B cell (primary cell): ENCODE data around the gene AREG. TPM values are rescaled to one million over a fixed set of nuclear protein-coding genes. Genes with fewer than 3 reads are reported as not detected.

Experiments used
- ATAC-seq: fragments of 200-7000 bp; cut with Tn5 transposase; one replicate; pipeline ENCODE4 v1.10.0; 2021; ENCODE audit warnings: low read depth, mild to moderate bottlenecking, moderate number of reproducible peaks, moderate library complexity
- CTCF ChIA-PET: fragments of 350-600 bp; sonication (Branson Sonifier 250); formaldehyde crosslinking; loops from one replicate; lab custom pipeline; 2021; ENCODE audit warnings: antibody characterized with exemption, inconsistent platforms; lab: Charles Lee
- POLR2A ChIA-PET: fragments of 350-600 bp; sonication (Branson Sonifier 250); formaldehyde crosslinking; loops from one replicate; lab custom pipeline; 2021; ENCODE audit warnings: antibody characterized with exemption; lab: Charles Lee
- DNase-seq: peaks from one replicate; pipeline ENCODE4 v3.0.0; 2013
- H2AFZ ChIP-seq: 2 replicates; pipeline ENCODE4 v1.6.1; 2012; ENCODE audit warnings: mild to moderate bottlenecking, low read depth, low read length; ENCODE audit not compliant: insufficient read depth, poor library complexity, severe bottlenecking
- H3K27ac ChIP-seq, 2 donors: 1 replicate in 1 of 2; 2 replicates in 1 of 2; pipeline ENCODE4 v1.5.1; 2012 to 2013; ENCODE audit warnings: low read length in 2 of 2, mild to moderate bottlenecking in 2 of 2, moderate library complexity in 1 of 2
- H3K27me3 ChIP-seq, 4 experiments: fragments of 200-600 bp in 1 of 4; sonication (generic) in 1 of 4; replicated peaks in 1 of 4; 1 replicate in 2 of 4; 2 replicates in 2 of 4; pipeline versions ENCODE4 v1.6.1 to v1.7.0; 2013 to 2016; ENCODE audit warnings: low read length in 3 of 4, mild to moderate bottlenecking in 2 of 4, mixed read lengths in 1 of 4, moderate library complexity in 1 of 4; ENCODE audit not compliant: insufficient read depth in 4 of 4, control insufficient read depth in 3 of 4; ENCODE audit errors: control extremely low read depth in 1 of 4
- H3K36me3 ChIP-seq, 2 experiments: replicated peaks in 1 of 2; 1 replicate in 1 of 2; 2 replicates in 1 of 2; pipeline versions ENCODE4 v1.6.1 to v1.7.1; 2013; ENCODE audit warnings: low read length in 1 of 2; ENCODE audit not compliant: insufficient read depth in 2 of 2, control insufficient read depth in 1 of 2; ENCODE audit errors: control extremely low read depth in 1 of 2, extremely low read depth in 1 of 2
- H3K4me1 ChIP-seq, 2 donors: fragments of 200-600 bp in 1 of 2; sonication (generic) in 1 of 2; 1 replicate in 1 of 2; 2 replicates in 1 of 2; pipeline versions ENCODE4 v1.5.1 to v1.6.1; 2013 to 2017; ENCODE audit warnings: low read length in 2 of 2; ENCODE audit not compliant: control insufficient read depth in 2 of 2, insufficient read depth in 2 of 2
- H3K4me2 ChIP-seq: replicated peaks from 2 replicates; pipeline ENCODE3; 2012; ENCODE audit warnings: mild to moderate bottlenecking, low read depth, low read length; ENCODE audit not compliant: poor library complexity, severe bottlenecking
- H3K4me3 ChIP-seq, 5 experiments: fragments of 200-600 bp in 1 of 5; sonication (generic) in 1 of 5; 1 replicate in 3 of 5; 2 replicates in 2 of 5; pipeline versions ENCODE4 v1.5.1 to v1.7.0; 2011 to 2016; ENCODE audit warnings: low read length in 4 of 5, mild to moderate bottlenecking in 4 of 5, low read depth in 2 of 5, control low read depth in 1 of 5, moderate library complexity in 1 of 5; ENCODE audit not compliant: insufficient read depth in 1 of 5; ENCODE audit errors: control extremely low read depth in 1 of 5, extremely low read depth in 1 of 5
- H3K79me2 ChIP-seq: fragments of 200-600 bp; sonication (generic); one replicate; pipeline ENCODE4 v1.6.0; 2016; ENCODE audit warnings: low read length; ENCODE audit not compliant: control insufficient read depth, insufficient read depth
- H3K9ac ChIP-seq: fragments of 200-600 bp; sonication (generic); 2 replicates; pipeline ENCODE4 v1.6.1; 2017; ENCODE audit warnings: mild to moderate bottlenecking, low read length, moderate library complexity
- H3K9me3 ChIP-seq, 3 donors: one replicate each; pipeline versions ENCODE4 v1.6.1 to v1.7.1; 2013; ENCODE audit warnings: low read length in 2 of 3; ENCODE audit not compliant: control insufficient read depth in 2 of 3, insufficient read depth in 1 of 3; ENCODE audit errors: control extremely low read depth in 1 of 3
- H4K20me1 ChIP-seq: 2 replicates; pipeline ENCODE4 v1.6.0; 2012; ENCODE audit warnings: mild to moderate bottlenecking, low read length; ENCODE audit not compliant: insufficient read depth, control insufficient read depth, poor library complexity, severe bottlenecking
- H3K27ac Mint-ChIP-seq: one replicate; pipeline ENCODE4 v1.8.0; 2021; ENCODE audit warnings: mixed read lengths
- H3K27me3 Mint-ChIP-seq: one replicate; pipeline ENCODE4 v1.8.0; 2021; ENCODE audit warnings: mixed read lengths
- H3K4me1 Mint-ChIP-seq: one replicate; pipeline ENCODE4 v1.8.0; 2021; ENCODE audit warnings: mixed read lengths
- H3K4me3 Mint-ChIP-seq: one replicate; pipeline ENCODE4 v1.8.0; 2021; ENCODE audit warnings: mixed read lengths
- H3K9me3 Mint-ChIP-seq: one replicate; pipeline ENCODE4 v1.8.0; 2022; ENCODE audit warnings: mixed read lengths; ENCODE audit not compliant: insufficient read depth
- EZH2 ChIP-seq: IDR thresholded peaks from 2 replicates; pipeline ENCODE4 v1.6.1; 2012; ENCODE audit warnings: borderline replicate concordance, low read depth, mild to moderate bottlenecking, moderate library complexity, low read length; ENCODE audit not compliant: insufficient read depth, poor library complexity, severe bottlenecking
- WGBS: methylation state at CpG from one replicate; pipeline ENCODE4 v1.1.5; 2013; ENCODE audit warnings: missing lambda C conversion rate; ENCODE audit not compliant: insufficient coverage; 5-methylcytosine and 5-hydroxymethylcytosine counted together
- intact Hi-C: fragments of 100-400 bp; cut with micrococcal nuclease; formaldehyde crosslinking; loops from one replicate; pipeline ENCODE4 v1.10.0; 2022
- polyA plus RNA-seq: library from polyadenylated mRNA; depleted of rRNA; stranded (reverse); fragments of >200 nt; gene quantifications from 2 replicates; pipeline ENCODE4 v1.2.3, GENCODE V29; 2012
- total RNA-seq, 2 donors: library from RNA; stranded (reverse); fragments of 120-200 nt in 1 of 2; gene quantifications; 1 replicate in 1 of 2; 2 replicates in 1 of 2; pipeline versions ENCODE4 v1.2.3 to v1.2.4, GENCODE V29; 2013 to 2022
- TF ChIP-seq, protein P1 (sequence below): fragments of 200-600 bp; IDR thresholded peaks from one replicate; pipeline ENCODE4 v1.8.0; 2022; ENCODE audit warnings: antibody characterized with exemption, mild to moderate bottlenecking

AREG gene
- total and polyA plus RNA-seq, 2 donors (not counting 1 experiment from before 2014, with no cell fraction given), result 4.6 to 47.1 TPM

GRCh38 chr4:74451214-74451661 lies 6.3 kb downstream of the AREG start:
- DNase-seq, result no peak
- CTCF ChIA-PET, result no interaction called here
- WGBS, result no CpG with 5 or more reads among the region's 1 CpG
- Histone ChIP-seq H3K9ac (no peak overlapping the region), H2AFZ (no peak overlapping the region), H4K20me1 (no peaks in the 10 kb centered on the region), H3K4me1 (no peaks in the 10 kb centered on the region), H3K27ac (no peak overlapping the region), H3K9me3 (no peaks in the 10 kb centered on the region), H3K4me2 (no peak overlapping the region), H3K79me2 (no peaks in the 10 kb centered on the region), H3K4me3 (no peak overlapping the region), H3K36me3 (no peaks in the 10 kb centered on the region), H3K27me3 (no peaks in the 10 kb centered on the region)
- Mint-ChIP-seq H3K27ac (no peak overlapping the region), H3K4me1 (no peaks in the 10 kb centered on the region), H3K4me3 (no peak overlapping the region), H3K27me3 (peaks cover 7% of the 10 kb centered on the region), H3K9me3 (no peaks in the 10 kb centered on the region)
- POLR2A ChIA-PET, result no interaction called here
- ATAC-seq, result no peak
- intact Hi-C loops, result no loop called here
- TF ChIP-seq, protein P1, sequence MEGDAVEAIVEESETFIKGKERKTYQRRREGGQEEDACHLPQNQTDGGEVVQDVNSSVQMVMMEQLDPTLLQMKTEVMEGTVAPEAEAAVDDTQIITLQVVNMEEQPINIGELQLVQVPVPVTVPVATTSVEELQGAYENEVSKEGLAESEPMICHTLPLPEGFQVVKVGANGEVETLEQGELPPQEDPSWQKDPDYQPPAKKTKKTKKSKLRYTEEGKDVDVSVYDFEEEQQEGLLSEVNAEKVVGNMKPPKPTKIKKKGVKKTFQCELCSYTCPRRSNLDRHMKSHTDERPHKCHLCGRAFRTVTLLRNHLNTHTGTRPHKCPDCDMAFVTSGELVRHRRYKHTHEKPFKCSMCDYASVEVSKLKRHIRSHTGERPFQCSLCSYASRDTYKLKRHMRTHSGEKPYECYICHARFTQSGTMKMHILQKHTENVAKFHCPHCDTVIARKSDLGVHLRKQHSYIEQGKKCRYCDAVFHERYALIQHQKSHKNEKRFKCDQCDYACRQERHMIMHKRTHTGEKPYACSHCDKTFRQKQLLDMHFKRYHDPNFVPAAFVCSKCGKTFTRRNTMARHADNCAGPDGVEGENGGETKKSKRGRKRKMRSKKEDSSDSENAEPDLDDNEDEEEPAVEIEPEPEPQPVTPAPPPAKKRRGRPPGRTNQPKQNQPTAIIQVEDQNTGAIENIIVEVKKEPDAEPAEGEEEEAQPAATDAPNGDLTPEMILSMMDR, result no peak
- TF ChIP-seq EZH2, result no peak

DNA sequence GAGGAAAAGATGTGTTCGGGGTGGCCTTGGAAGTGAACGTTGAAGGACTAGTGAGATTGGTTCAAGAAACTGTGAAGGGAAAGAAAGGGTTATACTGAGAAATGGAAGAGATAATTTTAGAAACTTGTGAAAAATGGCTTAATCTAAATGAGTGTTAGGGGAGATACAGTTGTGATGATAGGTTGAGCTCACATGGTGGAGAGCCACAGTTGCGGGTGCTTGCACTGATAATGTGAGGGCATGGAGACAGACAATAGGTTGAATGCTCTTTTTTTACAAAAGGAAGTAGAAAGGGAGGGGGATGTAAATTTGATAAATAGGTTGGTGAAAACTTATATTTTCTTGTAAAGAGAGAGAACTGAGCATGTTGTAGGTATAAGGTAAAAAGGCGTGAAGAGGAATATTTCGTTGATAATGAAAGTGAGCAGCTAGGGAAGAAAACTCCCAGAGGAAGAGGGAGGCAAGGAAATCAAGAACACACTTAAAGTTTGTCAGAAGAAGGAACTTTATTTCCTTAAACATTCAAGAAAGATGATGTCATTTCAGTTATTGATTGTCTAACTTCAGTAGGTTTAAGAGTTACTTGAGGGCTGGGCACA lies 8.2 kb downstream of the AREG start:
- ATAC-seq, result no peak
- DNase-seq, result no peak
- CTCF ChIA-PET, result no interaction called here
- Histone ChIP-seq H3K9me3 (no peaks in the 10 kb centered on the region), H3K27me3 (no peaks in the 10 kb centered on the region), H4K20me1 (no peaks in the 10 kb centered on the region), H3K27ac (no peak overlapping the region), H3K9ac (no peak overlapping the region), H3K4me1 (no peaks in the 10 kb centered on the region), H3K4me2 (no peak overlapping the region), H3K36me3 (no peaks in the 10 kb centered on the region), H3K4me3 (no peak overlapping the region), H3K79me2 (no peaks in the 10 kb centered on the region), H2AFZ (no peak overlapping the region)
- Mint-ChIP-seq H3K27ac (no peak overlapping the region), H3K27me3 (peaks cover 7% of the 10 kb centered on the region), H3K9me3 (no peaks in the 10 kb centered on the region), H3K4me1 (no peaks in the 10 kb centered on the region), H3K4me3 (no peak overlapping the region)
- intact Hi-C loops, result no loop called here
- 99% methylated on average over 4 of the region's 5 CpGs for WGBS
- TF ChIP-seq, protein P1, result no peak
- TF ChIP-seq EZH2, result no peak
- POLR2A ChIA-PET, result no interaction called here
